Epithelial cell of proximal tubule (primary cell): ENCODE measurements around the gene RETREG1. TPM values are rescaled to one million over a fixed set of nuclear protein-coding genes. Genes with fewer than 3 reads are reported as not detected.
A peak's percentile ranks its signal among the peaks of the same experiment; 100 is the strongest.
"Not testable (repeated sequence)": the region's sequence is repeated elsewhere in the genome, so short reads cannot be mapped to it uniquely, and the experiment has no call there.

ENCODE experiments used
- DNase-seq: peaks from one replicate; pipeline ENCODE4 v3.0.0-alpha.2; 2011; ENCODE audit warnings: low read depth
- H3K4me3 ChIP-seq: 2 replicates; pipeline ENCODE4 v1.5.1; 2011; ENCODE audit warnings: low read depth, mild to moderate bottlenecking, low read length
- total RNA-seq: library from RNA; depleted of rRNA; stranded (reverse); fragments of >200 nt; gene quantifications from 2 replicates; pipeline ENCODE4 v1.2.3, GENCODE V29; 2015
- TF ChIP-seq, protein P1 (sequence below): conservative IDR thresholded peaks from 2 replicates; pipeline ENCODE4 v1.5.1; 2012; ENCODE audit warnings: low read depth, mild to moderate bottlenecking, low read length

RETREG1 gene
- total RNA-seq, 1 donor from 2014 or later = 17.5 TPM

GRCh38 chr5:16450163-16450562 is 166.6 kb downstream of the RETREG1 start:
- no peak overlapping the region for H3K4me3 ChIP-seq
- TF ChIP-seq, protein P1, sequence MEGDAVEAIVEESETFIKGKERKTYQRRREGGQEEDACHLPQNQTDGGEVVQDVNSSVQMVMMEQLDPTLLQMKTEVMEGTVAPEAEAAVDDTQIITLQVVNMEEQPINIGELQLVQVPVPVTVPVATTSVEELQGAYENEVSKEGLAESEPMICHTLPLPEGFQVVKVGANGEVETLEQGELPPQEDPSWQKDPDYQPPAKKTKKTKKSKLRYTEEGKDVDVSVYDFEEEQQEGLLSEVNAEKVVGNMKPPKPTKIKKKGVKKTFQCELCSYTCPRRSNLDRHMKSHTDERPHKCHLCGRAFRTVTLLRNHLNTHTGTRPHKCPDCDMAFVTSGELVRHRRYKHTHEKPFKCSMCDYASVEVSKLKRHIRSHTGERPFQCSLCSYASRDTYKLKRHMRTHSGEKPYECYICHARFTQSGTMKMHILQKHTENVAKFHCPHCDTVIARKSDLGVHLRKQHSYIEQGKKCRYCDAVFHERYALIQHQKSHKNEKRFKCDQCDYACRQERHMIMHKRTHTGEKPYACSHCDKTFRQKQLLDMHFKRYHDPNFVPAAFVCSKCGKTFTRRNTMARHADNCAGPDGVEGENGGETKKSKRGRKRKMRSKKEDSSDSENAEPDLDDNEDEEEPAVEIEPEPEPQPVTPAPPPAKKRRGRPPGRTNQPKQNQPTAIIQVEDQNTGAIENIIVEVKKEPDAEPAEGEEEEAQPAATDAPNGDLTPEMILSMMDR = no peak
- no peak for DNase-seq

DNA sequence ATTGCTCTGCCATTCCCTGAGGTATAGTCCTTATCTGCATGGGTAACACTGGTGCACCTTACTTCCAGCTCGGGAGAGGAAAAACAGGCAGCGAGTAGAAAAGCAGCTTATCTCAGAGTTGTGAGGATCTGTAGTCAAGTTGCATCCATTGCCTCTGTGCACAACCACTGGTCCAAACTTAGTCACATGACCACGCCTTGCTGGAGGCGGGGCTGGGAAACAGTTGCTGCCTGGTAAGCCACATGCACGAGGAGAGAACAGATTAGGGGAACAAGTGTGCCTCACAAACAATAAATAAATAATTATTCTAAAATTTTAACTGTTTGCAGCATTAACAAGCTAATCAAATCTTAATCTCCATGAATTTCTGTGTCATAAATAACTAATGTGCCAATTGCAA is 169.8 kb downstream of the RETREG1 start:
- H3K4me3 ChIP-seq = no peak overlapping the region
- no peak for DNase-seq
- TF ChIP-seq, protein P1 = no peak

- TF ChIP-seq, protein P1 = peak; percentile 53
- no peak overlapping the region for H3K4me3 ChIP-seq
- no peak for DNase-seq
These were observed 178.8 kb downstream of the RETREG1 start for GRCh38 chr5:16437977-16438376.

GRCh38 chr5:16436065-16436682 is 180.6 kb downstream of the RETREG1 start:
- H3K4me3 ChIP-seq, DNase-seq: not testable (repeated sequence)

DNA sequence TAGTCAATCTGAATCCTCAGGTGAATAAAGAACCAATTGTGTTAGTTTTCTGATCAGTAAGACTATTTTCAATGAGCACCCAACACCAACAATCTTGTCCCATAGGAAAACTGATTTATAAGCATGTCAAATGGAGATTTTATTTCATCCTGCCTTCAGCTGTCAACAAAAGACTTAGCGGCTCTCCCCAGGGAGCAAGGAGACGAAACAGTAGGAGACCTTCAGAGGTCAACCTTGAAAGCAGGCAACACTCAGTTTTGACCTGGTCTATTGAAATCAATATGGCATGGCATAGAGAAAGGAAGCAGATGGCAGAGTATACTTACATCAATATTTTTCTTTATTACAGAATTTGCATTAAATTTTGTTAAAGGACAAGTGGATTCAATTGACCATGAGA is 185.3 kb downstream of the RETREG1 start:
- TF ChIP-seq, protein P1 = no peak
- no peak for DNase-seq
- H3K4me3 ChIP-seq = no peak overlapping the region

DNA sequence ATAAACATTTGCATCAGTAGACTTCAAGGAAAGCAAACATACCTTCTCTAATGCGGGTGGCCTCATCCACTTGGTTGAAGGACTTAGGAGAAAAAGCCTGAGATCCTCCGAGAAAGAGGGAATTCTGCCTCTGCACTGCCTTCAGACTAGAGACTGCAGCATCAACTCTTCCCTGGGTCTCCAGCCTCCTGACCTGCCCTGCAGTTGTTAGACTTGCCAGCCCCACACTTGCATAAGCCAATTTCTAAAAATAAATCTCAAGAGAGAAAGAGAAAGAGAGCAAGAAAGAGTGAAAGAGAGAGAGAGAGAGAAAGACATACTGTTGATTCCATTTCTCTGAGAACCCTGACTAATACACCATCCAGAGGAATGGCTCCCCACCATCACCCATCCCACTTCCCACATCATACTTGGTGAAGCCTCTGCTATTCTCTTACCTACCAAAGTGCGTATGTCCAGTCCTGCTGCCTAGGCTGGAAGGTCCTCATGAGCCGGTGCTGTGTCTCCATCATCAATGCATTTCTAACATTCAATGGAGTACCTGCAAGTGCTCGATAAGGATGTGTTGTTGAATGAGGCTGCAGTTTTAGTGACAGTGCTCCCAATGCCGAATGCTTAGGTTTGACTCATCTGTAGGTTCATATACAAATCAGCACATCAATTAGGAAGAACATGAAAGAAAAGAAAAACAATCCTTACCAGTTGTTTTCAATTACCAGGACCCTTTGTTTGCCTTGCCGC is 186.3 kb downstream of the RETREG1 start:
- no peak for DNase-seq
- TF ChIP-seq, protein P1 = no peak
- no peak overlapping the region for H3K4me3 ChIP-seq

DNA sequence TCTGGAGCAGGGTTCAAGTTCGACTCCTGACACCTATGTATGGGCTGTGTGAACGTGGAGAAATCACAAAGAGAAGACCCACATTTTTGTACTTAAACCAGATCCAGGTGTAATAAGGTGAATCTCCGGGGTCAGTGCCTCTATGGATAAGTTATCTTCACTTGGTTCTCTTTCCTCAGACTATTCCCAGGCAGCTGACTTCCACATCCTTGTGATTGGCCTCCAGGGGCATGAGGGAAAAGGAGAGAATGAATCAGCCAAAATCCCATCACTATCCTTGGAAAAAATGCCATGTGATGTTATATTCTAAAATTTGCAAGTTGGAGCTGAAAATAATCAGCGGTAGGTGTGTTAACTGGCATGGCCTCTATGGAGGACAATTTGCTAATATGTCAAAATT is 188.4 kb downstream of the RETREG1 start:
- DNase-seq = no peak
- no peak overlapping the region for H3K4me3 ChIP-seq
- TF ChIP-seq, protein P1 = no peak
